ENCODE results near the gene NHS.

The NHS gene

DNA sequence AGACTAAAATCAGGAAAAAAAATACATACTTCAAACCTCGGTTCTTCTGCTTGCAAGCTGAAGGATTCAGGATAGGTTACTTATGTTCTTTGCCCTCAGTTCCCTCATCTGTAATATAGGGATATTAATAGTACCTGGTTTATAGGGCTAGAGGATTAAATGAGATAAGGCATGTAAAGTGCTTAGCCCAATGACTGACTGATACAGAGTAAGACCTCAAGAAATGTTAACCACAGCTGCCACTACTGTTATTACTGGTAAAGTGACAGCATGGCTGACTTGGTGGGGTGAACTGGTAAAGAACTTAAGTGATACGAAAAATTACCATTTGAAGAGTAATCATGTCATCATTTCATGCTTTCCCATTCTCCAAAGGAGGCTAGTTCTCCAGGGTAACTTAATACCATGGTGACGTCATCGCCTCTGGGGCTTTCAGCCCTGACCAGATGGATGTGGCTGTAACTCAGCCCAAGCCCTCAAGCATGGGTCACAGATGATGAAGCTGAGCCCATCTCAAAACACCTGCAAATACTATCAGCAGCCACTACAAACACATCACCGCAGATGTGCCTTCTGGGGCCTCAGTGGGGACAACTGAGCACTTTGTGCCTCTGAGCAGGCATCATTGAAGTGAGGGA lies 317.8 kb downstream of the NHS start:
- Mint-ChIP-seq H3K36me3 (ENCODE audit: insufficient read depth) (peaks cover 3% of the 10 kb centered on the region), H3K4me1 (ENCODE audit: low read depth in 2 of 2) (no peaks in the 10 kb centered on the region), H3K4me3 (no peak overlapping the region), H3K27me3 (no peaks in the 10 kb centered on the region), H3K27ac (no peak overlapping the region), H3K9me3 (no peaks in the 10 kb centered on the region)
- ATAC-seq (replicated peaks) (no peak), DNase-seq (no peak)

DNA sequence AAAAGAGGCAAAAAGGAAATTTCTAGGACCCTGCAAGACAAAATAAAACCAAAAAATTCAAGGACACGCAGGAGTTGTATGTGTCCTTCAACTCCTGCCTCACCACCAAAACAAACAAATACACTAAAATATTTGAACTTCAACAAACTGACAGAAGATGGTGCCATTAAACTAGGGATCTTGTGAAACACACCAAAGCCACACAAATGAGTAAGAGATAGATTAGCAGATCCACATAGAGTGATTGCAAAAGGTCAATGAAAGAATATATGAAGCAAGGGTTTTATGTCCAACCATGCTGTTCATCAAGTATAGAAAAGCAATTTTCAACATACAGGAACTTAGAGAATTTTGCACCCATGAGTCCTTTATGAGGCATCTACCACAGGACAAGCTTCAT lies 322.2 kb downstream of the NHS start:
- peaks cover 0 to 7% of the 10 kb centered on the region in 2 donors for H3K27me3 Mint-ChIP-seq

DNA sequence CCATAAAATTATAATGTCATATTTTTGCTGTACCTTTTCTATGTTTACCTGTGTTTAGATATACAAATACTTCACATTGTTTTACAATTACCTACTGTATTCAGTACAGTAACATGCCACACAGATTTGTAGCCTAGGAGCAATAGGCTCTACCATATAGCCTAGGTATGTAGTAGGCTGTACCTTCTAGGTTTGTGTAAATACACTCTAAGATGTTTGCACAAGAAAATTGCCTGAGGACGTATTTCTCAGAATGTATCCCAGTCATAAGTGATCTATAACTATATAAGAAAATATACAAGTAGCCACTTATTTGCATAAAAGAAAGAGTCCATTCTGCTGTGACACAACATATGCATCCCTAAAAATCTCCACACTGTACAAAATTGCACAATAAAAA lies 326.0 kb downstream of the NHS start:
- Mint-ChIP-seq H3K36me3 (ENCODE audit: insufficient read depth) (no peaks in the 10 kb centered on the region), H3K4me3 (no peak overlapping the region), H3K27me3 (peaks cover 0 to 7% of the 10 kb centered on the region in 2 donors), H3K27ac (no peak overlapping the region), H3K4me1 (ENCODE audit: low read depth in 2 of 2) (no peaks in the 10 kb centered on the region), H3K9me3 (no peaks in the 10 kb centered on the region)
- no peak for ATAC-seq (replicated peaks)
- no peak for DNase-seq

More for the DNA sequence above, 322.2 kb downstream of the NHS start:
- Mint-ChIP-seq H3K27ac (no peak overlapping the region), H3K9me3 (no peaks in the 10 kb centered on the region), H3K4me1 (ENCODE audit: low read depth in 2 of 2) (no peaks in the 10 kb centered on the region), H3K36me3 (ENCODE audit: insufficient read depth) (no peaks in the 10 kb centered on the region), H3K4me3 (no peak overlapping the region)
- DNase-seq = no peak
- ATAC-seq (replicated peaks) = no peak

DNA sequence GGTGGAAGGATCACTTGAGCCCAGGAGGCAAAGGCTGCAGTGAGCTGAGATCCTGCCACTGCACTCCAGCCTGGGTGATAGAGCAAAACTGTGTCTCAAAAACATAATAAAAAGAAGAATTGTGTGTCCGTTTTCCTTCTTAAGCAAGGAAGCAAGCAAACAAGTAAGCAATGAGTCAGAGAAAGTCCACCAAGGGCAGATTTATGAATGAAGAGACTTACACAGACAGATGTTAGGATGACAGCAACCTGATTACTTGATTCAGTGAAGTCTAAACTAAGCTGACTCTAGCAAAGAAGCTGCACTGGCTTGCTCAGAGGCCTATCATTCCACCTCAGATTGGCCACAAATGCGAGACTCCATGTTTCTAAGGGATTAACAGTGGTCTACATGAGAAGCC lies 328.2 kb downstream of the NHS start:
- no peaks in the 10 kb centered on the region for H3K36me3 Mint-ChIP-seq (ENCODE audit: insufficient read depth)
- peaks cover 0 to 7% of the 10 kb centered on the region in 2 donors for H3K27me3 Mint-ChIP-seq
- no peak overlapping the region for H3K4me3 Mint-ChIP-seq
- no peaks in the 10 kb centered on the region for H3K4me1 Mint-ChIP-seq (ENCODE audit: low read depth in 2 of 2)
- H3K27ac Mint-ChIP-seq = no peak overlapping the region
- no peaks in the 10 kb centered on the region for H3K9me3 Mint-ChIP-seq
- DNase-seq = no peak
- no peak for ATAC-seq (replicated peaks)

DNA sequence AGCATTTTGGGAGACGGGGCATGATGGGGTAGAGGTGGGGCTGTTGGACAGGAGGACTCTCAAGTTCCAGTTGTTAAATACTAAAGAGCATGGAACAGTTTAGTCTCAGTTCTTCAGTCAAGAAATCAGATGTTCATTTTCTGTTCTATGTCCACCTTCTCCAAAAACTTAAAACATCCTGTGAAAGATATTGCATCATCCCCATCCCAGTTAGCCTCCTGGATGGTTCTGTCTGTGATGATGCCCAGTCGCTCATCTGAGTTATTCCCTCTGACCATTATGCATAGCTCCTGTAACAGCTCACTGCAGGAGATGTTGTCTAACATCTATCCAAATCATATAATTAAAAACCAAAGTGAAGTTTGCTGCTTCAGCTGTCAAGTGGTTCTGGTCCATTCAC lies 330.2 kb downstream of the NHS start:
- DNase-seq (no peak), ATAC-seq (replicated peaks) (no peak)
- no peaks in the 10 kb centered on the region for H3K4me1 Mint-ChIP-seq (ENCODE audit: low read depth in 2 of 2)
- H3K4me3 Mint-ChIP-seq = no peak overlapping the region
- no peaks in the 10 kb centered on the region for H3K9me3 Mint-ChIP-seq
- H3K27ac Mint-ChIP-seq = no peak overlapping the region
- no peaks in the 10 kb centered on the region for H3K36me3 Mint-ChIP-seq (ENCODE audit: insufficient read depth)
- H3K27me3 Mint-ChIP-seq = peaks cover 0 to 7% of the 10 kb centered on the region in 2 donors

DNA sequence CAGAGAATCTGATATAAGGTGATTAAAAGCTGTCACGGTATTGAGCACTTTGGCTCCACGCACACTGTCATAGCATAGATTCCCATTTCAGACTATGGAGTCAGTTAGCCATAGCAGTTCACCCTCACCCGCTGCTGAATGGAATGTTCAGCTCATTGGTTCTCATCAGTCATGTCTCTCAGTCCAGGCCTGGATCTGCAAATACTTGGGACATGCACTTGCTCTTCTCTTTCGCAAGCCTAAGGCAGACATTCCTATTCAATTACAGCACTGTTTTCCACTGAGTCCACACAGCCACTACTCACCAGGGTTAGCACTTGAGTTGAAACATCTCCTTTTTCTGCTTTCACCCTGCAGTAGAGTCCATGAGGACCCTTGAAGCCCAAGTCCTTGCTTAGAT lies 331.7 kb downstream of the NHS start:
- Mint-ChIP-seq H3K27me3 (peaks cover 0 to 4% of the 10 kb centered on the region in 2 donors), H3K36me3 (ENCODE audit: insufficient read depth) (no peaks in the 10 kb centered on the region), H3K27ac (no peak overlapping the region), H3K4me1 (ENCODE audit: low read depth in 2 of 2) (no peaks in the 10 kb centered on the region), H3K4me3 (no peak overlapping the region), H3K9me3 (no peaks in the 10 kb centered on the region)
- no peak for ATAC-seq (replicated peaks)
- no peak for DNase-seq

DNA sequence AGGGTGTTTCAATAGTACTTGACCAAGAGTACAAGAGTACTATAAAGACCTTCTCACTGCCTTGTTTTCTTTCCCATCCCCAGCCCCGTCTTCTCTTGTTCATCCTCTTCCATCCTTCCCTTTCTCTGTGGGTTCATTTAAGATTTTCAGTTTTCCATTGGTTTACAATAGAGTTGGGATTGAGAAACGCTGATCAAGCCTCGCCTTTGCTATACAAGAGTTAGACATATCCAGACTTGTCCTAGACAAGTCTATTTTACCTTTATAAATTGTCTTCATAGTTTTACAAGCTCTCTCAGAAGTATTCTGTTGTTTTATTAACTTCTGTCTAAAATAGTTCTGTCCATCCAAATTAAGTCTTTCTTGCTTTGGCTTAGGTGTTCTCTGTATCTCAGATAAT lies 332.7 kb downstream of the NHS start:
- DNase-seq (no peak), ATAC-seq (replicated peaks) (no peak)
- Mint-ChIP-seq H3K4me3 (no peak overlapping the region), H3K4me1 (ENCODE audit: low read depth in 2 of 2) (no peaks in the 10 kb centered on the region), H3K27ac (no peak overlapping the region), H3K36me3 (ENCODE audit: insufficient read depth) (no peaks in the 10 kb centered on the region), H3K27me3 (no peaks in the 10 kb centered on the region), H3K9me3 (no peaks in the 10 kb centered on the region)

DNA sequence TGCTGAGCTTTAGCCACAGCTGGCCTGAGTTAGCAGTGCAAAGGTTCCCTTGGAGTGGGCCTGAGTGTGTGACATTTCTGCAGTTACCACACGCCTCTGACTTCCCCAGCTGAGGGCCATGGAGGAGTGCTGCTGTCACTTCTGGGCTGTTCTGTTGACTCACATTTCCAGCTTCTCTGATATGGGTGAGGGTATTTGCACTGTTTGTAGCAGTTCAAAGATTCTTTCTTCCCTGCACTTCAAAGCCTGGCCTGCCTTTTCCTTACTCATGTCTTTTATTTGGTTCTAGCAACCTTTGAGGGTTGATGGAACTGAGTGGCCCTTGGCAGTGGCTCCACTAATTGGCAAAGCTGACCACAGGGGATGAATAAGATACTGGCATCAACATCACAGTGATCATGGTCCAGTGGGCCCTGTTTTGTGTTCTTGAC lies 335.9 kb downstream of the NHS start:
- no peaks in the 10 kb centered on the region for H3K27me3 Mint-ChIP-seq
- no peak overlapping the region for H3K27ac Mint-ChIP-seq
- H3K4me3 Mint-ChIP-seq = no peak overlapping the region
- no peaks in the 10 kb centered on the region for H3K9me3 Mint-ChIP-seq
- H3K4me1 Mint-ChIP-seq (ENCODE audit: low read depth in 2 of 2) = no peaks in the 10 kb centered on the region
- DNase-seq (no peak), ATAC-seq (replicated peaks) (no peak)
- H3K36me3 Mint-ChIP-seq (ENCODE audit: insufficient read depth) = no peaks in the 10 kb centered on the region

DNA sequence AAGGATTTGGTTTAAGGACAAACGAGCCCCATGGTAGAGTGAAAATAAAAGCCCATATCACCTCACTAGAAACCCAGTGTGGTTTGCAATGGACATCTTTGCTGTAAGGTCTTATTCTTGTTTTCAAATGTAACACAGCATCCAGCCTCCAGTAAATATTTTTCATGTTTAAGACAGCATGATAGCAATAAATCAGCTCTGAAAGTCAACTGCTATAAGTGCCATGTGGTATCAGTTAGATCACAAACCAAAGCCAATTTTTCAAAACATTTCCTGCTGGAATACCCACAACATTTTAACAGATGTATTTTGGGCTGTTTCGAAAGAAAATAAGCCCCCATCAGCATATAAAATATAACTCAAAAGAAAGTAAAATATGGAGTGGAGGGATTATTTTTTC lies 338.3 kb downstream of the NHS start:
- no peaks in the 10 kb centered on the region for H3K4me1 Mint-ChIP-seq (ENCODE audit: low read depth in 2 of 2)
- ATAC-seq (replicated peaks) (no peak), DNase-seq (no peak)
- no peaks in the 10 kb centered on the region for H3K9me3 Mint-ChIP-seq
- H3K4me3 Mint-ChIP-seq = no peak overlapping the region
- no peak overlapping the region for H3K27ac Mint-ChIP-seq
- no peaks in the 10 kb centered on the region for H3K36me3 Mint-ChIP-seq (ENCODE audit: insufficient read depth)
- H3K27me3 Mint-ChIP-seq = no peaks in the 10 kb centered on the region

DNA sequence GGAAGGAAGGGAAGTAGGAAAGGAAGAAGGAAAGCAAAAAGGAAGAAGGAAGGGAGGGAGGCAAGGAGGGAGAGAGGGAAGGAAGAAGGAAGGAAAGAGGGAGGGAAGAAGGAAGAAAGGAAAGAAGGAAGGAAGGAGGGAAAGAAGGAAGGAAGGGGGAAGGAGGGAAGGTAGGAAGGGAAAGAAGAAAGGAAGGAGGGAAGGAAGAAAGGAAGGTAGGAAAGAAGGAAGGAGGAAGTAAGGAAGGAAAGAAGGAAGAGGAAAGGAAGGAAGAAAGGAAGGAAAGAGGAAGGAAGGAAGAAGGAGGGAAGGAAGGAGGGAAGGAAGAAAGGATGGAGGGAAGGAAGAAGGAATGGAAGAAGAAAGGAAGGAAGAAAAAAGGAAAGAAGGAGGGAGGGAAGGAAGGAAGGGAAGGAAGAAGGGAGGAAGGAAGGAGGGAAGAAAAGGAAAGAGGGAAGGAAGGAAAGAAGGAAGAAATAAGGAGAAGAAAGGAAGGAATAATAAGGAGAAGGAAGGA lies 343.7 kb downstream of the NHS start:
- no peak overlapping the region for H3K27ac Mint-ChIP-seq

DNA sequence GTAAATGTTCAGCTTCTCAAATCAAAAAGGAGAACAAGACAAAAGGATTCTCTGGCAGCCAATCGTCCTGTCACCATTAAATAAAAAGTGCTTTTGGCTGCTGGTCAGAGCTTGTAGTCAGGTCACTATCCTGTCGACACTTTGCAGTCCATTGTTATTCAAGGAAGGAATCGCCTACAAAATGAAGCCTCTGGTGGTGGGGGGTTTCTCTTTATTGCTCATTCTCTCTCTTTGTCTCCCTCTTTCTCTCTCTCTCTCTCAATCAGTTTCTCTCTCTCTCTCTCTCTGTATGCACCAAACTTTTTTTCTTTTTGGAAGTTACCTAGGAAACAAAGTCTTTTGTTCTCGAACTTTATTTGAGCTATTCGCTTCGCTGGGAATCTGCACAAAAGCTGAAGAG lies 344.7 kb downstream of the NHS start:
- ATAC-seq (replicated peaks) (no peak), DNase-seq (no peak)
- no peak overlapping the region for H3K4me3 Mint-ChIP-seq
- H3K36me3 Mint-ChIP-seq (ENCODE audit: insufficient read depth) = no peaks in the 10 kb centered on the region
- H3K4me1 Mint-ChIP-seq (ENCODE audit: low read depth in 2 of 2) = no peaks in the 10 kb centered on the region
- no peak overlapping the region for H3K27ac Mint-ChIP-seq
- no peaks in the 10 kb centered on the region for H3K9me3 Mint-ChIP-seq
- H3K27me3 Mint-ChIP-seq = no peaks in the 10 kb centered on the region

More for the DNA sequence above, 343.7 kb downstream of the NHS start:
- Mint-ChIP-seq H3K9me3 (no peaks in the 10 kb centered on the region), H3K36me3 (ENCODE audit: insufficient read depth) (no peaks in the 10 kb centered on the region), H3K4me1 (ENCODE audit: low read depth in 2 of 2) (no peaks in the 10 kb centered on the region), H3K4me3 (no peak overlapping the region), H3K27me3 (no peaks in the 10 kb centered on the region)
- no peak for DNase-seq
- ATAC-seq (replicated peaks) = no peak

DNA sequence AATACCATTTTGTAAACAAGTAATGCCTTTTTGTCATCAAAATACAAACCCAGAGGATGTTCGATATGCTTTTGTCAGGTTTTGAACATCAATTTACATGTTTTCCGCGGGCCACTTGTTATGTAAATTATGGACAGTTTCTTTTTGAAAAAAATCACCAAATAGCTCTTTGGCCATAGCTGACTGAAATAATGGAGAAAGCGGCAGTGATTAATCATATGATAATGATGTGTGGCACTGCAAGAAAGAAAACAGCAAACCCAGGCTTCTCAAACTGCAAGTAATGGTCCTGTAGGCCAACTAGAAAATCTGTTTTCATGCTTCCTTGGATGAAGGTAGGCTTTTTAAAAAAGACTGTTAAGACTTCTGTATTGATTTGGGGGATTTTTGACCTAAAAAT lies 346.7 kb downstream of the NHS start:
- H3K4me3 Mint-ChIP-seq = no peak overlapping the region
- ATAC-seq (replicated peaks) (no peak), DNase-seq (no peak)
- no peak overlapping the region for H3K27ac Mint-ChIP-seq
- H3K27me3 Mint-ChIP-seq = no peaks in the 10 kb centered on the region
- H3K4me1 Mint-ChIP-seq (ENCODE audit: low read depth in 2 of 2) = no peaks in the 10 kb centered on the region
- no peaks in the 10 kb centered on the region for H3K36me3 Mint-ChIP-seq (ENCODE audit: insufficient read depth)
- no peaks in the 10 kb centered on the region for H3K9me3 Mint-ChIP-seq

DNA sequence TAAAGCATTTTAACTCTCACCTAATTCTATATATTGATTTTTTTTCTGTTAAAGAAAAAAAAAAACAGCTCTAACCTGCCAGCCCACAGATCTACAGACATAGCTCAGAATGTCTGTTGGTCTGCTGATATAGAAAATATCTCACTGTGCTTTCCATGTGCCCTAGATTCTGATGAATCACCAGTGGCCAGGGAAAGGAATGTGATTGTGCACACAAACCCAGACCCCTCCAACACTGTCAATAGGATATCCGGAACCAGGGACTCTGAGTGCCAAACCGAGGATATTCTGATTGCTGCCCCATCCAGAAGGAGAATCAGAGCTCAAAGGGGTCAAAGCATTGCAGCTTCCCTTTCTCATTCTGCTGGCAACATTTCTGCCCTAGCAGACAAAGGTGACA lies 350.2 kb downstream of the NHS start:
- ATAC-seq (replicated peaks) = no peak
- H3K27me3 Mint-ChIP-seq = no peaks in the 10 kb centered on the region
- no peak for DNase-seq
- no peaks in the 10 kb centered on the region for H3K4me1 Mint-ChIP-seq (ENCODE audit: low read depth in 2 of 2)
- H3K36me3 Mint-ChIP-seq (ENCODE audit: insufficient read depth) = peaks cover 3% of the 10 kb centered on the region
- no peak overlapping the region for H3K27ac Mint-ChIP-seq
- no peaks in the 10 kb centered on the region for H3K9me3 Mint-ChIP-seq
- no peak overlapping the region for H3K4me3 Mint-ChIP-seq

DNA sequence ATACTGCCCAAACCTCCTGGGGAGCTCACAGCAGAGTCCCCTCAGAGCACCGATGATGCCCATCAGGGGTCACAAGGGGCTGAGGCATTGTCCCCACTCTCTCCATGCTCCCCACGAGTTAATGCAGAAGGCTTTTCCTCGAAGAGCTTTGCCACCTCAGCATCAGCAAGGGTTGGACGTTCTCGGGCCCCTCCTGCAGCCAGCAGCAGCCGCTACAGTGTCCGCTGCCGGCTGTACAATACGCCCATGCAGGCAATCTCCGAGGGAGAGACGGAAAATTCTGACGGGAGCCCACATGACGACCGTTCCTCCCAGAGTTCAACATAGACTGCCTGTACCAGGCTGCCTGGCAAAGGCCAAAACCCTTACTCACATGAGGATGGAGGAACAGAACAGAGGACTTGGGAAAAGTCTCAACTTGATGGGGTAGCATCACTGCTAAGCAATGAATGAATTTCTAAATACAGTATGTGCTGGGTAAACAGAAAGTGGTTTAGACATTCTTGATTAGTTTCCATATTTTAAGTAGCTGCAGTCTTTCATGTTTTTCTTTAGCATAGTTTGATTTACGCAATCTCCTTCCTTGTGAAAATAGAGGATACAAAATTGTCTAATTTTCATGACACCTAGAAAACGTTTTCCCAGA lies 357.3 kb downstream of the NHS start:
- ATAC-seq (replicated peaks) (no peak), DNase-seq (no peak)
- H3K27ac Mint-ChIP-seq = no peak overlapping the region
- H3K36me3 Mint-ChIP-seq (ENCODE audit: insufficient read depth) = peaks cover 4% of the 10 kb centered on the region
- no peak overlapping the region for H3K4me3 Mint-ChIP-seq
- no peaks in the 10 kb centered on the region for H3K9me3 Mint-ChIP-seq
- H3K27me3 Mint-ChIP-seq = peaks cover 0 to 9% of the 10 kb centered on the region in 2 donors
- H3K4me1 Mint-ChIP-seq (ENCODE audit: low read depth in 2 of 2) = no peaks in the 10 kb centered on the region

Measured in effector memory CD8-positive, alpha-beta T cell (primary cell).